Adrenal gland (tissue), 12 donors: ENCODE measurements around the gene CBX5. TPM values are rescaled to one million over a fixed set of nuclear protein-coding genes. Genes with fewer than 3 reads are reported as not detected.

ENCODE experiments used
- DNase-seq, 7 donors: peaks; one replicate each; pipeline ENCODE4 v3.0.0-alpha.2; 2019 to 2020
- H3K27ac ChIP-seq, 5 donors: fragments of 200-600 bp; sonication (generic) in 4 of 5; 1 replicate in 3 of 5; 2 replicates in 2 of 5; pipeline versions ENCODE4 v1.5.1 to v1.8.0; 2016 to 2020; ENCODE audit warnings: mild to moderate bottlenecking in 1 of 5
- H3K27me3 ChIP-seq: fragments of 200-600 bp; 2 replicates; pipeline ENCODE4 v1.8.0; 2021
- H3K36me3 ChIP-seq, 2 donors: fragments of 200-600 bp; replicated peaks in 1 of 2; 1 replicate in 1 of 2; 2 replicates in 1 of 2; pipeline versions ENCODE4 v1.5.1 to v1.8.0; 2018 to 2022
- H3K4me1 ChIP-seq, 2 donors: fragments of 200-600 bp; replicated peaks in 1 of 2; 1 replicate in 1 of 2; 2 replicates in 1 of 2; pipeline versions ENCODE4 v1.5.1 to v1.8.0; 2018 to 2021
- H3K4me3 ChIP-seq, 4 donors: fragments of 200-600 bp; sonication (generic) in 3 of 4; one replicate each; pipeline ENCODE4 v1.5.1; 2016 to 2018
- H3K9me3 ChIP-seq, 3 donors: fragments of 200-600 bp; sonication (generic) in 1 of 3; replicated peaks in 1 of 3; 1 replicate in 2 of 3; 2 replicates in 1 of 3; pipeline versions ENCODE4 v1.5.1 to v1.8.0; 2016 to 2021
- POLR2A ChIP-seq, 2 donors: fragments of 450-650 bp; IDR thresholded peaks; one replicate each; pipeline ENCODE4 v1.6.1; 2017; ENCODE audit warnings: antibody characterized with exemption in 2 of 2, mild to moderate bottlenecking in 2 of 2, moderate library complexity in 1 of 2
- WGBS, 4 donors: extraction: QIAGEN DNeasy Blood & Tissue Kit in 2 of 4; methylation state at CpG; one replicate each; pipeline versions ENCODE4 v1.1.5 to v1.1.7; 2013 to 2017; 5-methylcytosine and 5-hydroxymethylcytosine counted together
- intact Hi-C, 2 donors: fragments of 100-400 bp; cut with DNase I; formaldehyde crosslinking; loops; one replicate each; pipeline versions ENCODE4 v1.14.1 to v1.15.0; 2022 to 2023
- polyA plus RNA-seq, 3 donors: library from polyadenylated mRNA; stranded (reverse); fragments of 200-250 nt in 2 of 3; fragments of 350-450 nt in 1 of 3; fragmentation: Illumina TruSeq in 1 of 3; extraction: RNeasy Lipid Tissue Mini Kit (QIAGEN cat#74804) in 1 of 3; gene quantifications; one replicate each; pipeline ENCODE4 v1.2.3, GENCODE V29; 2013 to 2014
- total RNA-seq, 9 donors: library from RNA; depleted of rRNA in 4 of 9; stranded (reverse); fragments of >200 nt in 4 of 9; fragments of 120-200 nt in 1 of 9; fragmentation: NEBNext Ultra II Directional in 1 of 9; extraction: Animal tissue kit (Norgen Biotek cat#: 25700) in 1 of 9; gene quantifications; one replicate each; pipeline versions ENCODE4 v1.1.0 to v1.2.4, GENCODE V29; 2013 to 2023
- TF ChIP-seq, protein P1 (sequence below), 6 experiments: fragments of 450-650 bp in 4 of 6; fragments of 200-600 bp in 2 of 6; sonication (generic) in 1 of 6; IDR thresholded peaks; 1 replicate in 5 of 6; 2 replicates in 1 of 6; pipeline versions ENCODE4 v1.5.1 to v1.8.0; 2016 to 2021; ENCODE audit warnings: antibody characterized with exemption in 6 of 6, mild to moderate bottlenecking in 2 of 6, moderate library complexity in 1 of 6
- donor health status: healthy with polysubstance abuse.
- donor health status: Bipolar disorder and iron deficiency.
- donor health status: DM: yes; HTN: yes; CAD: no.
- donor health status: DM: no; HTN: no; CAD: no.
- donor health status: DM: no; HTN: no; CAD: no.
- donor health status: DM: yes; HTN: yes; CAD: no.

Gene CBX5
- total and polyA plus RNA-seq, 12 donors = 8.2 to 88.4 (median 54.6) TPM

DNA sequence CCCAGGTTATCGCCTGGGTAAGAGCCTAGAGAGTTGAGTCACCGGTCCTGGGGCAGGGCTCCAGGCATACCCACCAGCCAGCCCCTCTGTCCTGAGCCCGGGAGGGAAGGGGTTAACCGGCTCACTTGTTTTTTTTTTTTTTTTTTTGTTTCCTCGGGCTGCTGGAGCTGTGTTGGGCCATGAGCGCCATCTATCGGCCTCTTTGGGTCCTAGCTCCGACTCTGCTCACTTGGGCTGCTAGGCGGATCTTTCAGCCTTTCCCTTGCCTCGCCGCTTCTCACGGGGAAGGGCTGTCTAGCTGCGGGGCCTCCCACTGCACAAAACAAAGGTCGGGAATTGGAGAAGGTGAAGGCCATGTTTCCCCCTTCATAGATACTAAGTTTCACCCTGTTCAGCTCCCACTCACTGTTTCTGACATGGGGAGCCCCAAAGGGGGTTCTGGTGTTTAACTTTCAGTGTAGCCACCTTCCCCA, 88.3 kb downstream of the CBX5 start:
- TF ChIP-seq, protein P1, sequence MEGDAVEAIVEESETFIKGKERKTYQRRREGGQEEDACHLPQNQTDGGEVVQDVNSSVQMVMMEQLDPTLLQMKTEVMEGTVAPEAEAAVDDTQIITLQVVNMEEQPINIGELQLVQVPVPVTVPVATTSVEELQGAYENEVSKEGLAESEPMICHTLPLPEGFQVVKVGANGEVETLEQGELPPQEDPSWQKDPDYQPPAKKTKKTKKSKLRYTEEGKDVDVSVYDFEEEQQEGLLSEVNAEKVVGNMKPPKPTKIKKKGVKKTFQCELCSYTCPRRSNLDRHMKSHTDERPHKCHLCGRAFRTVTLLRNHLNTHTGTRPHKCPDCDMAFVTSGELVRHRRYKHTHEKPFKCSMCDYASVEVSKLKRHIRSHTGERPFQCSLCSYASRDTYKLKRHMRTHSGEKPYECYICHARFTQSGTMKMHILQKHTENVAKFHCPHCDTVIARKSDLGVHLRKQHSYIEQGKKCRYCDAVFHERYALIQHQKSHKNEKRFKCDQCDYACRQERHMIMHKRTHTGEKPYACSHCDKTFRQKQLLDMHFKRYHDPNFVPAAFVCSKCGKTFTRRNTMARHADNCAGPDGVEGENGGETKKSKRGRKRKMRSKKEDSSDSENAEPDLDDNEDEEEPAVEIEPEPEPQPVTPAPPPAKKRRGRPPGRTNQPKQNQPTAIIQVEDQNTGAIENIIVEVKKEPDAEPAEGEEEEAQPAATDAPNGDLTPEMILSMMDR (IDR thresholded peaks at IDR 0.05) = peak; percentile 52 to 92 (median 81)
- no peak for TF ChIP-seq POLR2A (IDR thresholded peaks at IDR 0.05)
- no peaks in the 10 kb centered on the region for H3K36me3 ChIP-seq
- H3K4me1 ChIP-seq = peaks cover 4 to 27% of the 10 kb centered on the region in 2 donors
- no peaks in the 10 kb centered on the region for H3K27me3 ChIP-seq
- no peaks in the 10 kb centered on the region for H3K9me3 ChIP-seq
- H3K27ac ChIP-seq = no peak overlapping the region
- intact Hi-C loops = loop anchor here (5.0 kb wide), 1 partner anchor 159 kb away; the partner anchor contains the start of gene HOXC5 (in 2 of the 2)
- 0 to 1% (median 0%) methylated on average over 12 to 14 of the region's 14 CpGs for WGBS, 4 donors
- no peak overlapping the region for H3K4me3 ChIP-seq
- peak; percentile 80 to 94 (median 88) for DNase-seq

DNA sequence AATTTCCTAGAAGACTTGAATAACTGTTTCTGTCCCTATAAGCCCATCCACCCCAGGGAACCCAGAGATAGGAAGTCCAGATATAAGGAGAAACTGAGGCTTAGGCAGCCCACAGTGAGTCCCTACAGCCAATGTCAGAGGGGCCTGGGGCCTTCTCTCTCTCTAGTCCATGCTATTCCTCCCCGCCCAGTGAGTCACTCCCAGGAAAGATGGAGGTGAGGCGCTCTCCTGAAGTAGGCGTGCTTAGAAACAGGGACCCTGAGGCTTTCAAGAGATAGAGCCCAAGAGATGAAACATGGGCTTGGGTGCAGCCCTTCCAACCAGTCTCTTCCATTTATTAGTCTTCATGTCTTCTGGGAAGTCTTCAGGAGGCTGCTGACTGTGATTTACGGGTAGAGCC, 88.8 kb downstream of the CBX5 start:
- no peak overlapping the region for H3K4me3 ChIP-seq
- no peak overlapping the region for H3K27ac ChIP-seq
- no peaks in the 10 kb centered on the region for H3K9me3 ChIP-seq
- H3K36me3 ChIP-seq = no peaks in the 10 kb centered on the region
- peaks cover 4 to 25% of the 10 kb centered on the region in 2 donors for H3K4me1 ChIP-seq
- TF ChIP-seq, protein P1 (IDR thresholded peaks at IDR 0.05) = no peak
- TF ChIP-seq POLR2A (IDR thresholded peaks at IDR 0.05) = no peak
- DNase-seq = no peak
- intact Hi-C loops = loop anchor here (5.0 kb wide), 1 partner anchor 159 kb away; the partner anchor contains the start of gene HOXC5 (in 2 of the 2)
- H3K27me3 ChIP-seq = no peaks in the 10 kb centered on the region
- 0 to 75% (median 37%) methylated on average over 1 to 4 of the region's 4 CpGs for WGBS, 4 donors

DNA sequence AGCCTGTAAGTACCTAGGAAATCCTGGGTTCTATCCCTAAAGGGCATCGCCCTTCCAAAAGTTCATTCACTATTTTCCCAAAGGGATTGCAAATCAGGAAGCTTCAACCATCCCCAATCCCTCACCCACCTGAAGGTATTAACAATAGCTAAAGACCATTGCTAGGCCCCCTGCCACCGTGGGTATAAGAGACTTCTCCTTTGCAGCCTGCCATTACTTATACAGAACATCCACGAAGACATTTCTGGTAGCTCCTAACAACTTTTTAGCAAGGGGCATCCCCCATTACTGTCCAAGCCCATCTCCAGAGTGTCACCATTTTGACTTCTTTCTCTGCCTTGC, 90.8 kb downstream of the CBX5 start:
- TF ChIP-seq, protein P1 (IDR thresholded peaks at IDR 0.05) = no peak
- no peak for TF ChIP-seq POLR2A (IDR thresholded peaks at IDR 0.05)
- Histone ChIP-seq H3K9me3 (no peaks in the 10 kb centered on the region), H3K36me3 (no peaks in the 10 kb centered on the region), H3K27ac (no peak overlapping the region), H3K4me1 (peaks cover 4 to 18% of the 10 kb centered on the region in 2 donors), H3K4me3 (peak overlapping the region in 1 of 4 donors; percentile 75), H3K27me3 (no peaks in the 10 kb centered on the region)
- no peak for DNase-seq
- WGBS, 4 donors = 10 to 17% (median 14%) methylated on average over 3 of the region's 3 CpGs
- intact Hi-C loops = no loop called here

DNA sequence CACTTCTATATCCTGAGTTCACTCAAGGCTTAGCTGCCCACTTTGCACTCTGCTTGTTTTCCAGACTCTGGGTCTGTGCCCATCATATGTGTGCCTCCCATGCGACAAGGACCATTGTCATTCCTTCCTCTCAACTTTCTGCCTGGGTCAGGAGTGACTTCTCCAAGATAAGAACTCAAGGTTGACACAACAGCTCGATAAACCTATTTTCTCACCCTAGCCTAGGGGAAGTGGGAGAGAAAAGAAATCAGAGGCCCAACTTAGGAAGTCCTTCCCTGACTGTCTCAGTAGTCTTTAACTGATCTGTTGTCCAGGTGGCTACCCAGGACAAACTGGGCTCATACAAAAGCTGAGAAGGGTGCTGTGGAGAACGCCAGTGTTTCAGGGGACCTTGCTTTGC, 92.8 kb downstream of the CBX5 start:
- H3K27me3 ChIP-seq = no peaks in the 10 kb centered on the region
- H3K27ac ChIP-seq = no peak overlapping the region
- TF ChIP-seq, protein P1 (IDR thresholded peaks at IDR 0.05) = no peak
- TF ChIP-seq POLR2A (IDR thresholded peaks at IDR 0.05) = no peak
- no peak for DNase-seq
- no peak overlapping the region for H3K4me3 ChIP-seq
- intact Hi-C loops = no loop called here
- peaks cover 0 to 7% of the 10 kb centered on the region in 2 donors for H3K36me3 ChIP-seq
- H3K4me1 ChIP-seq = peaks cover 4 to 14% of the 10 kb centered on the region in 2 donors
- H3K9me3 ChIP-seq = no peaks in the 10 kb centered on the region
- 89 to 98% (median 92%) methylated on average over 3 of the region's 3 CpGs for WGBS, 4 donors
